PC-9 (cell line): ENCODE results near the gene ADAM19. TPM values are rescaled to one million over a fixed set of nuclear protein-coding genes. Genes with fewer than 3 reads are reported as not detected.

Experiments used
- BruUV-seq: library from RNA; stranded (reverse); fragments of 400-500 nt; replicated peaks from 2 replicates; lab custom pipeline; 2021; lab: Mats Ljungman, UMichigan
- CTCF ChIA-PET: fragments of 300-600 bp; sonication (Branson Sonifier 250); formaldehyde crosslinking; loops from one replicate; lab custom pipeline; 2022; ENCODE audit warnings: antibody characterized with exemption; lab: Charles Lee
- POLR2A ChIA-PET: fragments of 300-600 bp; sonication (Branson Sonifier 250); formaldehyde crosslinking; loops from one replicate; lab custom pipeline; 2022; ENCODE audit warnings: antibody characterized with exemption; ENCODE audit not compliant: unreplicated experiment; lab: Charles Lee
- DNase-seq, 2 experiments: peaks; one replicate each; pipeline versions ENCODE4 v3.0.0 to v3.0.0-alpha.2; 2015 to 2022; ENCODE audit warnings: mixed read lengths in 1 of 2
- H2AFZ ChIP-seq: fragments of 200-600 bp; sonication (generic); 2 replicates; pipeline ENCODE4 v1.8.1; 2017; ENCODE audit warnings: antibody characterized with exemption
- H3F3A ChIP-seq: fragments of 200-600 bp; sonication (generic); 2 replicates; pipeline ENCODE4 v1.8.1; 2017; ENCODE audit warnings: antibody characterized with exemption, mild to moderate bottlenecking, low read depth; ENCODE audit not compliant: insufficient read depth
- H3K27ac ChIP-seq: fragments of 200-600 bp; sonication (generic); 2 replicates; pipeline ENCODE4 v1.6.1; 2016; ENCODE audit warnings: mixed run types
- H3K27me3 ChIP-seq: fragments of 200-600 bp; sonication (generic); 2 replicates; pipeline ENCODE4 v1.6.1; 2016; ENCODE audit warnings: low read depth, mixed run types; ENCODE audit not compliant: insufficient read depth
- H3K36me3 ChIP-seq: fragments of 200-600 bp; sonication (generic); 2 replicates; pipeline ENCODE4 v1.6.1; 2016; ENCODE audit warnings: low read depth, mixed run types
- H3K4me1 ChIP-seq: fragments of 200-600 bp; sonication (generic); replicated peaks from 2 replicates; pipeline ENCODE4 v1.6.1; 2016; ENCODE audit warnings: mixed run types; ENCODE audit not compliant: insufficient read depth
- H3K4me2 ChIP-seq: fragments of 200-600 bp; sonication (generic); 2 replicates; pipeline ENCODE4 v1.6.1; 2017; ENCODE audit warnings: mixed run types
- H3K4me3 ChIP-seq: fragments of 200-600 bp; sonication (generic); 2 replicates; pipeline ENCODE4 v1.6.1; 2016; ENCODE audit warnings: mixed run types
- H3K79me2 ChIP-seq: fragments of 200-600 bp; sonication (generic); 2 replicates; pipeline ENCODE4 v1.6.1; 2017; ENCODE audit warnings: low read depth, mixed run types
- H3K9me2 ChIP-seq: fragments of 200-600 bp; sonication (generic); 2 replicates; pipeline ENCODE4 v1.8.1; 2017; ENCODE audit warnings: mild to moderate bottlenecking; ENCODE audit not compliant: insufficient read depth
- H3K9me3 ChIP-seq: fragments of 200-600 bp; sonication (generic); 2 replicates; pipeline ENCODE4 v1.8.1; 2016; ENCODE audit warnings: low read depth; ENCODE audit not compliant: insufficient read depth
- H4K20me1 ChIP-seq: fragments of 200-600 bp; sonication (generic); 2 replicates; pipeline ENCODE4 v1.8.1; 2017; ENCODE audit not compliant: insufficient read depth
- CTCF ChIP-seq: fragments of 200-600 bp; sonication (generic); conservative IDR thresholded peaks from 2 replicates; pipeline ENCODE4 v1.6.1; 2017; ENCODE audit warnings: mixed run types, antibody characterized with exemption, mild to moderate bottlenecking, moderate library complexity
- EZH2 ChIP-seq: fragments of 200-600 bp; sonication (generic); IDR thresholded peaks from 2 replicates; pipeline ENCODE4 v1.8.0; 2017; ENCODE audit warnings: antibody characterized with exemption, low read depth
- intact Hi-C: fragments of 100-400 bp; cut with micrococcal nuclease; formaldehyde crosslinking; loops from one replicate; pipeline ENCODE4 v1.10.0; 2022; ENCODE audit not compliant: unreplicated experiment
- total RNA-seq: library from RNA; stranded (reverse); gene quantifications from 2 replicates; pipeline ENCODE4 v1.2.3, GENCODE V29; 2021

ADAM19 gene
- total RNA-seq, 1 experiment from 2014 or later = 7.6 TPM

DNA sequence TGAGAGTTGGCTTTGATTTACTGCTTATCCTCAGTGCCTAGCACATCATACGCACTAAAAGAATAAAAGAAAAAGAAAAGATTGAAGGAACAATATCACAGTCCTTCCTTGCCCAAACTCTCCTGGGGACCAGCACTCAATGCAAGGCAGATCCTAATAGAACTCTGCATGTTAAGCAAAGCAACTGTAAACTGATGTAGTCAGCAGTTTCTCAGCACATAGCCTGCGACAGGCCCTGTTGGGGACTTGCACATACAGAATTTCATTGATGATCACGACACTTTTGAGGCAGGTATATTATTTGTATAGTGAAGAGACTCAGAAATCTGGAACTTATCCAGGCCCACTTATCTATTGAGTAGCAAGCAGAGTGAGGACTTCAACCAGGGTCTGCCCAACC is 100.1 kb downstream of the ADAM19 start:
- Histone ChIP-seq H3K4me1 (peaks cover 24% of the 10 kb centered on the region), H3K9me2 (no peaks in the 10 kb centered on the region), H3K79me2 (no peaks in the 10 kb centered on the region), H3F3A (peaks cover 22% of the 10 kb centered on the region; the same call in 1 of the 2 replicates), H3K9me3 (no peaks in the 10 kb centered on the region), H3K27ac (no peak overlapping the region), H2AFZ (no peak overlapping the region), H3K4me3 (no peak overlapping the region), H3K27me3 (no peaks in the 10 kb centered on the region), H3K36me3 (no peaks in the 10 kb centered on the region), H3K4me2 (no peak overlapping the region), H4K20me1 (no peaks in the 10 kb centered on the region)
- ChIA-PET POLR2A (no interaction called here), CTCF (interaction anchor here (0.9 kb wide), 1 partner anchor 85 kb away, joined by 7 read pairs; no protein-coding TSS in a partner anchor)
- intact Hi-C loops = loop anchor here (5.0 to 10.0 kb wide), 2 partner anchors 267 to 331 kb away; partner anchors contain the start of genes LSM11 and MED7
- BruUV-seq = no TSS peak
- no peak for TF ChIP-seq CTCF
- no peak for TF ChIP-seq EZH2
- DNase-seq = no peak

DNA sequence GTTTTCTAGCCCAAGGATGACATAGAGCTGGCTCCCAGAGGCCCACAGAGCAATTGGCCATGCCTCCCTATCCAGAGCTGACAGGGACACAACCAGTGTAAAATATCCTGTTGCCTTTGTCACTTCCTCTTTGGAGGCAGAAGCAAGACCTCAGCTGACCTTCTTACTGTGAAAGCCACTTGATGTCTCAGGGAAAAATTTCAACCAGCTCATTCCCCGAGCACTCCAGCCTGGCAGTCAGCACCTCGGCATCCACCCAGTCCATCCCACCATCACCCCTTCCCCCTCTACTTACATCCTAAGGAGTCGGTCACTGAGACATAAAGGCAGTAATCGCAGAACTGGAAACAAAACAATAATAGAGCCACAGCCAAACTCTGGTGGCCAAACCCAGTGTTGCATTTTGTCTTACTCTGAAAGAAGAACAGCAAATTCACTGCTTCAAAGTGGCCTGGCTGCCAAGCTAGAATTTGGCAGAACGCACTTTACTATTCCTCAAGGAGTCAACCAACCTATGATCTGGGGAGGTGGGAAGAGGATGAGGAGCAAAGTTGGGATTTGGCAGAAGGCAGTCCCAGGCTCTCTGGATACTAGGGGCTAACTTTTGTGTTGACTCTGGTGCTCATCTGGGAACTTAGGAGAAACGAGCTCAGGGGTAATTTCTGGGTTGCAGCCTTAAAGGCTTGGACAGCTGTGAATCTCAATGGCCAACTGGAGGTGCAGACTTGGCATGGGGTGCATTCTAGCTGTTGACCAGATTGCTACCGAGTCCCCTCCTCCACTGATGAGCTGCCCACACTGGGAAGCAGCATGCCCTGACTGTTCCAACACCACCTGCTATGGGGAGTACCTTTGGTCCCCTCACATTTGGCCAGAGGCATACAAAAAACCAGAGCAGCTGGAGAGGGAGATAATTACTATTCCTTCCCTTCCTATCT is 101.9 kb downstream of the ADAM19 start:
- ChIA-PET POLR2A (no interaction called here), CTCF (interaction anchor here (0.5 to 0.6 kb wide), 2 partner anchors 34 to 158 kb away, joined by 3 to 5 read pairs; no protein-coding TSS in a partner anchor)
- no peaks in the 10 kb centered on the region for H3K9me2 ChIP-seq
- intact Hi-C loops = loop anchor here (10.0 kb wide), 1 partner anchor 329 kb away; the partner anchor contains the start of gene MED7
- H3K27me3 ChIP-seq = no peaks in the 10 kb centered on the region
- no peak overlapping the region for H3K27ac ChIP-seq
- no peak overlapping the region for H3K4me2 ChIP-seq
- no TSS peak for BruUV-seq
- no peak overlapping the region for H3K4me3 ChIP-seq
- H4K20me1 ChIP-seq = no peaks in the 10 kb centered on the region
- H3K4me1 ChIP-seq = peaks cover 6% of the 10 kb centered on the region; the same call in 1 of the 2 replicates
- H3K79me2 ChIP-seq = no peaks in the 10 kb centered on the region
- DNase-seq = no peak
- no peaks in the 10 kb centered on the region for H3K9me3 ChIP-seq
- no peak for TF ChIP-seq EZH2
- no peak for TF ChIP-seq CTCF
- peaks cover 6% of the 10 kb centered on the region; the same call in 1 of the 2 replicates for H3F3A ChIP-seq
- no peak overlapping the region for H2AFZ ChIP-seq
- H3K36me3 ChIP-seq = no peaks in the 10 kb centered on the region

DNA sequence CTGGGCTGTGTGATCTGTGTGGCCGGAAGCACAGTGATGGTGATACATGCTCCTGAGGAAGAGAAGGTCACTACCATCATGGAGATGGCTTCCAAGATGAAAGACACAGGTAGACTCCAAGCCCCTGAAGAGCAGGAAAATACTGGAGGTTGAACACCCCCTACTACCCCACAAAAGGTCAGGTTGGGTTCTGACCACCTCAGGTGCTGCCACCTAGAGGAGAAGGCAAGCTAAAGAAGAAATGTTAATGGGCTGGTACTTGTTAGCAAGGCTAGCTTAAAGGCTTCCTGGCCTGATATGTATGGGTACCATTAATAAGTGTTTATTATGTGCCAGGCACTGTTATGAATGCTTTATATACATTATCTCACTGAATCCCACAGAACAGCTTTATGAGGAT is 103.9 kb downstream of the ADAM19 start:
- BruUV-seq = no TSS peak
- H3K36me3 ChIP-seq = no peaks in the 10 kb centered on the region
- intact Hi-C loops = loop anchor here (1.0 to 10.0 kb wide), 2 partner anchors 143 to 327 kb away; partner anchors contain the start of gene MED7
- no peaks in the 10 kb centered on the region for H3K79me2 ChIP-seq
- no peak overlapping the region for H3K4me3 ChIP-seq
- no peaks in the 10 kb centered on the region for H3K4me1 ChIP-seq
- H3K9me3 ChIP-seq = no peaks in the 10 kb centered on the region
- no peaks in the 10 kb centered on the region for H3K27me3 ChIP-seq
- H3K9me2 ChIP-seq = no peaks in the 10 kb centered on the region
- CTCF ChIA-PET = interaction anchor here (0.6 to 1.4 kb wide), 10 partner anchors 40 to 272 kb away, joined by 3 to 11 read pairs (median 5); partner anchors contain the start of gene LSM11
- POLR2A ChIA-PET = no interaction called here
- DNase-seq = peak in 1 of 2 experiments; percentile 9
- H3K27ac ChIP-seq = no peak overlapping the region
- no peaks in the 10 kb centered on the region for H4K20me1 ChIP-seq
- no peak overlapping the region for H2AFZ ChIP-seq
- TF ChIP-seq EZH2 = no peak
- TF ChIP-seq CTCF = peak; percentile 80
- H3K4me2 ChIP-seq = no peak overlapping the region
- H3F3A ChIP-seq = no peaks in the 10 kb centered on the region
